ENCODE results near the gene MMP21. TPM values are rescaled to one million over a fixed set of nuclear protein-coding genes. Genes with fewer than 3 reads are reported as not detected.

The MMP21 gene
- polyA plus RNA-seq, 1 donor from 2014 or later = not detected

- no peaks in the 10 kb centered on the region for H3K9me3 ChIP-seq (ENCODE audit: low read length)
- H3K79me2 ChIP-seq (replicated peaks; ENCODE audit: insufficient read depth, low read length) = no peaks in the 10 kb centered on the region
- no peaks in the 10 kb centered on the region for H3K36me3 ChIP-seq (ENCODE audit: insufficient read depth, low read length)
- no peak overlapping the region for H3K27ac ChIP-seq (ENCODE audit: low read length)
- no peak overlapping the region for H3K4me3 ChIP-seq (ENCODE audit: low read length)
- H3K4me2 ChIP-seq (ENCODE audit: low read length) = no peak overlapping the region
- TF ChIP-seq POLR2AphosphoS5 (IDR thresholded peaks at IDR 0.05) (no peak), CTCF (IDR thresholded peaks at IDR 0.05; ENCODE audit: poor library complexity, severe bottlenecking) (no peak), MXI1 (conservative IDR thresholded peaks at IDR 0.05; ENCODE audit: poor library complexity, severe bottlenecking) (no peak), EZH2 (IDR thresholded peaks at IDR 0.05; ENCODE audit: borderline replicate concordance, insufficient read depth, low read length, poor library complexity, severe bottlenecking) (no peak), TAF1 (IDR thresholded peaks at IDR 0.05; ENCODE audit: low read depth) (no peak), EP300 (conservative IDR thresholded peaks at IDR 0.05; ENCODE audit: poor library complexity, severe bottlenecking) (no peak), REST (IDR thresholded peaks at IDR 0.05; ENCODE audit: borderline replicate concordance) (no peak), RAD21 (conservative IDR thresholded peaks at IDR 0.05) (no peak)
- H4K20me1 ChIP-seq (ENCODE audit: insufficient read depth) = no peaks in the 10 kb centered on the region
- H3K27me3 ChIP-seq (ENCODE audit: insufficient read depth, low read depth, low read length) = no peaks in the 10 kb centered on the region
- H2AFZ ChIP-seq (ENCODE audit: low read depth, low read length) = no peak overlapping the region
- H3K9me2 ChIP-seq (ENCODE audit: insufficient read depth, low read length) = no peaks in the 10 kb centered on the region
- H3K9ac ChIP-seq (ENCODE audit: low read length) = no peak overlapping the region
- no peaks in the 10 kb centered on the region for H3F3A ChIP-seq (ENCODE audit: insufficient read depth, low read length, poor library complexity, severe bottlenecking)
Measured at GRCh38 chr10:125782616-125783015, 7.0 kb upstream of the MMP21 start.

GRCh38 chr10:125782054-125782453, 6.4 kb upstream of the MMP21 start:
- Histone ChIP-seq H3F3A (ENCODE audit: insufficient read depth, low read length, poor library complexity, severe bottlenecking) (no peaks in the 10 kb centered on the region), H3K9ac (ENCODE audit: low read length) (no peak overlapping the region), H3K9me2 (ENCODE audit: insufficient read depth, low read length) (no peaks in the 10 kb centered on the region), H3K27me3 (ENCODE audit: insufficient read depth, low read depth, low read length) (no peaks in the 10 kb centered on the region), H4K20me1 (ENCODE audit: insufficient read depth) (no peaks in the 10 kb centered on the region), H2AFZ (ENCODE audit: low read depth, low read length) (no peak overlapping the region), H3K4me3 (ENCODE audit: low read length) (no peak overlapping the region), H3K79me2 (replicated peaks; ENCODE audit: insufficient read depth, low read length) (no peaks in the 10 kb centered on the region), H3K27ac (ENCODE audit: low read length) (no peak overlapping the region), H3K36me3 (ENCODE audit: insufficient read depth, low read length) (no peaks in the 10 kb centered on the region), H3K9me3 (ENCODE audit: low read length) (no peaks in the 10 kb centered on the region), H3K4me2 (ENCODE audit: low read length) (no peak overlapping the region)
- TF ChIP-seq POLR2AphosphoS5 (IDR thresholded peaks at IDR 0.05) (no peak), EP300 (conservative IDR thresholded peaks at IDR 0.05; ENCODE audit: poor library complexity, severe bottlenecking) (no peak), EZH2 (IDR thresholded peaks at IDR 0.05; ENCODE audit: borderline replicate concordance, insufficient read depth, low read length, poor library complexity, severe bottlenecking) (no peak), SMC3 (conservative IDR thresholded peaks at IDR 0.05; ENCODE audit: poor library complexity) (no peak), REST (IDR thresholded peaks at IDR 0.05; ENCODE audit: borderline replicate concordance) (no peak), CTCF (IDR thresholded peaks at IDR 0.05; ENCODE audit: poor library complexity, severe bottlenecking) (no peak), RAD21 (conservative IDR thresholded peaks at IDR 0.05) (no peak), MXI1 (conservative IDR thresholded peaks at IDR 0.05; ENCODE audit: poor library complexity, severe bottlenecking) (no peak), TAF1 (IDR thresholded peaks at IDR 0.05; ENCODE audit: low read depth) (no peak)

Data from neural cell (in vitro differentiated cells).